ENCODE results near the gene LSM8. TPM values are rescaled to one million over a fixed set of nuclear protein-coding genes. Genes with fewer than 3 reads are reported as not detected.
A peak's percentile ranks its signal among the peaks of the same experiment; 100 is the strongest.
"Not testable (repeated sequence)": the region's sequence is repeated elsewhere in the genome, so short reads cannot be mapped to it uniquely, and the experiment has no call there.

The LSM8 gene
- total RNA-seq, 1 experiment from 2014 or later = 29.4 TPM

DNA sequence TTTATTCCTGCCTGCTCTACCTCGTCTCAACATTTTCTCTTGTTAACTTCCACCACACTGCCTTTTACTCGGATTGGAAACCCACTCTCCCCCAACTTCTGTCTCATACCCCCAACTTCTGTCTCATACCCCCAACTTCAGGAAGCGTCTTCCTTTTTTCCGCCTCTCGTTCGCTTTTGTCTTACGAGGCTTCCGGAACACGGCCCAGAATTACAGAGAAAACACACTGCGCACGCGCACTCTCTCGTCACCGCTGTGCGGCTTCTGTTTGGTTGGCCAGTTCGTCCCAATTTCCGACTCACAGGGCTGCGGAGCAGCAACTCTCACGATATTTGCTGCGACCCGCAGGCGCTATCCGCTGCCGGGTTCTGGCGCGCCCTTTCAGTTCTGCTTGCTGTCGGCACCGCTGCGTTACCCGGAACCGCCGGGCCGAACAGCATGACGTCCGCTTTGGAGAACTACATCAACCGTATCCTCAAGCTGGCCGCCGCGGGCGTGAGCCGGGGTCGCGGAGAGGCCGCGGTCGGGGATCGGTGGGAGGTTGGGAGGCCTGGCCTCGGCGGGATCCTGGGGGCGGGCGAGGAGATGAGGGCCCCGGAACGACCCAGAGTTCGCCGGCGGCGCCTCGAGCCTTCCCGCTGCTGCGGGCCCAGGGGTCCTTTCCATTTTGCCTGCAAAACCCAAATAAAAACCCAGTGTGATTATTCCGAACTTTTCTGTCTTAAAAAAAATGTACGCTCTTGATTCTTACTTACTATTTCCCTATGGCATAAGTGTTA, at the start of gene LSM8 (continued):
- TF ChIP-seq SIN3A (IDR thresholded peaks at IDR 0.05; ENCODE audit: low read depth) = peak; percentile 90
- peak; percentile 90 for TF ChIP-seq ZFX (IDR thresholded peaks at IDR 0.05)
- TF ChIP-seq EGR1 (IDR thresholded peaks at IDR 0.05; ENCODE audit: low read depth) = 0 out of 2 replicates have a peak, but pooled peaks have one; percentile 19
- TF ChIP-seq TCF7L2 (IDR thresholded peaks at IDR 0.05; ENCODE audit: borderline replicate concordance, extremely low read depth, insufficient read depth, insufficient read length) = no peak

GRCh38 chr7:118134420-118134819, 49.5 kb upstream of the LSM8 start:
- BruUV-seq (replicated peaks); intact Hi-C loops (cut with micrococcal nuclease); H3K4me3 ChIP-seq (replicated peaks in 1 of 2; ENCODE audit: low read depth in 1 of 2, low read length in 2 of 2); H2AFZ ChIP-seq (ENCODE audit: low read depth, low read length, poor library complexity, severe bottlenecking); DNase-seq (ENCODE audit: low read depth, low spot score); H3K27me3 ChIP-seq (ENCODE audit: insufficient read depth, low read length); H4K20me1 ChIP-seq (ENCODE audit: insufficient read depth); H3K4me1 ChIP-seq (ENCODE audit: control insufficient read depth in 1 of 2, insufficient read depth in 2 of 2, low read length in 2 of 2); H3K79me2 ChIP-seq (ENCODE audit: insufficient read depth, low read length); H3K9me3 ChIP-seq (ENCODE audit: control insufficient read depth in 1 of 2, insufficient read depth in 1 of 2, low read depth in 1 of 2, low read length in 2 of 2); H3K4me2 ChIP-seq (ENCODE audit: low read length); RAD21 ChIA-PET (ENCODE audit: low non-redundant PET in 1 of 2, low total read pairs in 2 of 2, uncharacterized antibody in 2 of 2, unreplicated experiment in 2 of 2); H3K9ac ChIP-seq (ENCODE audit: low read length); CTCF ChIA-PET; H3K9me2 ChIP-seq (ENCODE audit: insufficient read depth); H3K27ac ChIP-seq (ENCODE audit: low read depth, low read length); ATAC-seq; H3K36me3 ChIP-seq (ENCODE audit: control insufficient read depth in 1 of 2, insufficient read depth in 2 of 2, low read length in 2 of 2); POLR2A ChIA-PET: not testable (repeated sequence)

- H3K9me2 ChIP-seq (ENCODE audit: insufficient read depth) = 0 out of 2 replicates have a peak, but pooled peaks cover 3% of the 10 kb centered on the region
- H3K36me3 ChIP-seq (ENCODE audit: control insufficient read depth in 1 of 2, insufficient read depth in 2 of 2, low read length in 2 of 2) = no peaks in the 10 kb centered on the region
- no peak overlapping the region for H3K4me3 ChIP-seq (replicated peaks in 1 of 2; ENCODE audit: low read depth in 1 of 2, low read length in 2 of 2)
- no peak overlapping the region for H2AFZ ChIP-seq (ENCODE audit: low read depth, low read length, poor library complexity, severe bottlenecking)
- no peaks in the 10 kb centered on the region for H3K4me1 ChIP-seq (ENCODE audit: control insufficient read depth in 1 of 2, insufficient read depth in 2 of 2, low read length in 2 of 2)
- ChIA-PET CTCF (interaction anchor here (1.5 kb wide), 1 partner anchor 13 kb away, joined by 3 read pairs; no protein-coding TSS in a partner anchor), RAD21 (ENCODE audit: low non-redundant PET in 1 of 2, low total read pairs in 2 of 2, uncharacterized antibody in 2 of 2, unreplicated experiment in 2 of 2) (no interaction called here), POLR2A (no interaction called here)
- H3K27me3 ChIP-seq (ENCODE audit: insufficient read depth, low read length) = no peaks in the 10 kb centered on the region
- ATAC-seq (no peak), DNase-seq (ENCODE audit: low read depth, low spot score) (no peak)
- H3K9me3 ChIP-seq (ENCODE audit: control insufficient read depth in 1 of 2, insufficient read depth in 1 of 2, low read depth in 1 of 2, low read length in 2 of 2) = no peaks in the 10 kb centered on the region
- BruUV-seq (replicated peaks) = no TSS peak
- intact Hi-C loops (cut with micrococcal nuclease) = no loop called here
- H3K9ac ChIP-seq (ENCODE audit: low read length) = no peak overlapping the region
- H3K79me2 ChIP-seq (ENCODE audit: insufficient read depth, low read length) = no peaks in the 10 kb centered on the region
- no peak overlapping the region for H3K27ac ChIP-seq (ENCODE audit: low read depth, low read length)
- H3K4me2 ChIP-seq (ENCODE audit: low read length) = no peak overlapping the region
- H4K20me1 ChIP-seq (ENCODE audit: insufficient read depth) = no peaks in the 10 kb centered on the region
- TF ChIP-seq SRF (IDR thresholded peaks at IDR 0.05; ENCODE audit: low read depth) (no peak), ZNF274 (IDR thresholded peaks at IDR 0.05; ENCODE audit: low read depth, low read length) (no peak), ELF1 (IDR thresholded peaks at IDR 0.05; ENCODE audit: borderline replicate concordance, low read depth) (no peak), CBX3 (IDR thresholded peaks at IDR 0.05; ENCODE audit: low read depth) (no peak), CEBPB (IDR thresholded peaks at IDR 0.05; ENCODE audit: low read depth) (no peak), MAX (IDR thresholded peaks at IDR 0.05) (no peak), CTCF (IDR thresholded peaks at IDR 0.05 in 2 of 3, conservative IDR thresholded peaks at IDR 0.05 in 1 of 3; ENCODE audit: borderline replicate concordance in 1 of 3, insufficient read depth in 1 of 3, low read depth in 2 of 3, low read length in 2 of 3) (no peak), EZH2phosphoT487 (IDR thresholded peaks at IDR 0.05; ENCODE audit: borderline replicate concordance) (no peak)
- TF ChIP-seq, protein P1, sequence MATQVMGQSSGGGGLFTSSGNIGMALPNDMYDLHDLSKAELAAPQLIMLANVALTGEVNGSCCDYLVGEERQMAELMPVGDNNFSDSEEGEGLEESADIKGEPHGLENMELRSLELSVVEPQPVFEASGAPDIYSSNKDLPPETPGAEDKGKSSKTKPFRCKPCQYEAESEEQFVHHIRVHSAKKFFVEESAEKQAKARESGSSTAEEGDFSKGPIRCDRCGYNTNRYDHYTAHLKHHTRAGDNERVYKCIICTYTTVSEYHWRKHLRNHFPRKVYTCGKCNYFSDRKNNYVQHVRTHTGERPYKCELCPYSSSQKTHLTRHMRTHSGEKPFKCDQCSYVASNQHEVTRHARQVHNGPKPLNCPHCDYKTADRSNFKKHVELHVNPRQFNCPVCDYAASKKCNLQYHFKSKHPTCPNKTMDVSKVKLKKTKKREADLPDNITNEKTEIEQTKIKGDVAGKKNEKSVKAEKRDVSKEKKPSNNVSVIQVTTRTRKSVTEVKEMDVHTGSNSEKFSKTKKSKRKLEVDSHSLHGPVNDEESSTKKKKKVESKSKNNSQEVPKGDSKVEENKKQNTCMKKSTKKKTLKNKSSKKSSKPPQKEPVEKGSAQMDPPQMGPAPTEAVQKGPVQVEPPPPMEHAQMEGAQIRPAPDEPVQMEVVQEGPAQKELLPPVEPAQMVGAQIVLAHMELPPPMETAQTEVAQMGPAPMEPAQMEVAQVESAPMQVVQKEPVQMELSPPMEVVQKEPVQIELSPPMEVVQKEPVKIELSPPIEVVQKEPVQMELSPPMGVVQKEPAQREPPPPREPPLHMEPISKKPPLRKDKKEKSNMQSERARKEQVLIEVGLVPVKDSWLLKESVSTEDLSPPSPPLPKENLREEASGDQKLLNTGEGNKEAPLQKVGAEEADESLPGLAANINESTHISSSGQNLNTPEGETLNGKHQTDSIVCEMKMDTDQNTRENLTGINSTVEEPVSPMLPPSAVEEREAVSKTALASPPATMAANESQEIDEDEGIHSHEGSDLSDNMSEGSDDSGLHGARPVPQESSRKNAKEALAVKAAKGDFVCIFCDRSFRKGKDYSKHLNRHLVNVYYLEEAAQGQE (IDR thresholded peaks at IDR 0.05; ENCODE audit: low read depth) = no peak
Measured at GRCh38 chr7:118140468-118140867, 43.5 kb upstream of the LSM8 start.

Data from HCT116 (cell line).